PC-3 (cell line): ENCODE measurements around the gene ATXN7L2.

Experiments used
- EZH2phosphoT487 ChIP-seq: fragments of 300-600 bp; sonication (generic); IDR thresholded peaks from 2 replicates; pipeline ENCODE4 v1.6.1; 2018; ENCODE audit warnings: mild to moderate bottlenecking, antibody characterized with exemption, low read length, borderline replicate concordance
- TF ChIP-seq, protein P1 (sequence below): fragments of 300-600 bp; sonication (generic); conservative IDR thresholded peaks from 2 replicates; pipeline ENCODE4 v1.5.1; 2017; ENCODE audit warnings: antibody characterized with exemption, low read depth, mild to moderate bottlenecking, low read length

DNA sequence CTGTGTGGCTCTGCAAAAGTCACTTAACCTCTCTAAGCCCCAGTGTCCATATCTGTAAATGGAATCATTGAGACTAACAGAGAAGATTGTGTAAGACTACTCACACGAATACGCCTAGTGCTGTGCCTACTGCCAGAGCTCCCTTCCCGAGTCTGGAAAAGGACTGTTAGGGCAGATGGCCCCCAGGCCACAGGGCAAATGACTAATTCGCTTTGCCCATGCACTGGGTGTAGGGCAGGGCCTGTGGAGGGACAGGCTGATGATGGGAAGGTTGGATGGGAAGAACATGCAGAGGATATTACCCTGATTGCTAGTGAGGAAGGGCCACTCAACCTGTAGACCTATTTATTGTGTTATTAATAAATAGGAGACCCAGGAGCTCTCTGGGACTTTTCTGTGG, 51.8 kb downstream of the ATXN7L2 start:
- TF ChIP-seq, protein P1, sequence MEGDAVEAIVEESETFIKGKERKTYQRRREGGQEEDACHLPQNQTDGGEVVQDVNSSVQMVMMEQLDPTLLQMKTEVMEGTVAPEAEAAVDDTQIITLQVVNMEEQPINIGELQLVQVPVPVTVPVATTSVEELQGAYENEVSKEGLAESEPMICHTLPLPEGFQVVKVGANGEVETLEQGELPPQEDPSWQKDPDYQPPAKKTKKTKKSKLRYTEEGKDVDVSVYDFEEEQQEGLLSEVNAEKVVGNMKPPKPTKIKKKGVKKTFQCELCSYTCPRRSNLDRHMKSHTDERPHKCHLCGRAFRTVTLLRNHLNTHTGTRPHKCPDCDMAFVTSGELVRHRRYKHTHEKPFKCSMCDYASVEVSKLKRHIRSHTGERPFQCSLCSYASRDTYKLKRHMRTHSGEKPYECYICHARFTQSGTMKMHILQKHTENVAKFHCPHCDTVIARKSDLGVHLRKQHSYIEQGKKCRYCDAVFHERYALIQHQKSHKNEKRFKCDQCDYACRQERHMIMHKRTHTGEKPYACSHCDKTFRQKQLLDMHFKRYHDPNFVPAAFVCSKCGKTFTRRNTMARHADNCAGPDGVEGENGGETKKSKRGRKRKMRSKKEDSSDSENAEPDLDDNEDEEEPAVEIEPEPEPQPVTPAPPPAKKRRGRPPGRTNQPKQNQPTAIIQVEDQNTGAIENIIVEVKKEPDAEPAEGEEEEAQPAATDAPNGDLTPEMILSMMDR: no peak
- TF ChIP-seq EZH2phosphoT487: no peak
